Limb (tissue), 2 donors: ENCODE data around the gene PRRT4.

Experiments
- DNase-seq, 2 donors: peaks; one replicate each; pipeline ENCODE4 v3.0.0-alpha.2; 2016; ENCODE audit errors: extremely low spot score in 2 of 2

PRRT4 gene

GRCh38 chr7:128349466-128349825 lies 12.0 kb downstream of the PRRT4 start:
- DNase-seq, result no peak

GRCh38 chr7:128347647-128348097 lies 13.8 kb downstream of the PRRT4 start:
- peak; percentile 10 to 69 for DNase-seq

DNA sequence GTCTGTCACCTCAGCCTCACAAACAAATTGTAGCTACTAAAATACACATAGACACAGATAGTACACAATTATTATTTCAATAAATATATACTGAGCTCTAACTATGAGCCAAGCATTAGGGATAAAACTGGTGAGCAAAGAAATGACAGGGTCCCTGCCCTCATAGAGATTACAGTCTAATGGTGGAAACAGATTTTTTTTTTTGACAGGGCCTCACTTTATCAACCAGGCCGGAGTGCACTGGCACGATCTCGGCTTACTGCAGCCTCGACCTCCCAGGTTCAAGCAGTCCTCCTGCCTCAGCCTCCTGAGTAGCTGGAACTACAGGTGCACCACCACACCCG lies 17.1 kb downstream of the PRRT4 start:
- no peak for DNase-seq

DNA sequence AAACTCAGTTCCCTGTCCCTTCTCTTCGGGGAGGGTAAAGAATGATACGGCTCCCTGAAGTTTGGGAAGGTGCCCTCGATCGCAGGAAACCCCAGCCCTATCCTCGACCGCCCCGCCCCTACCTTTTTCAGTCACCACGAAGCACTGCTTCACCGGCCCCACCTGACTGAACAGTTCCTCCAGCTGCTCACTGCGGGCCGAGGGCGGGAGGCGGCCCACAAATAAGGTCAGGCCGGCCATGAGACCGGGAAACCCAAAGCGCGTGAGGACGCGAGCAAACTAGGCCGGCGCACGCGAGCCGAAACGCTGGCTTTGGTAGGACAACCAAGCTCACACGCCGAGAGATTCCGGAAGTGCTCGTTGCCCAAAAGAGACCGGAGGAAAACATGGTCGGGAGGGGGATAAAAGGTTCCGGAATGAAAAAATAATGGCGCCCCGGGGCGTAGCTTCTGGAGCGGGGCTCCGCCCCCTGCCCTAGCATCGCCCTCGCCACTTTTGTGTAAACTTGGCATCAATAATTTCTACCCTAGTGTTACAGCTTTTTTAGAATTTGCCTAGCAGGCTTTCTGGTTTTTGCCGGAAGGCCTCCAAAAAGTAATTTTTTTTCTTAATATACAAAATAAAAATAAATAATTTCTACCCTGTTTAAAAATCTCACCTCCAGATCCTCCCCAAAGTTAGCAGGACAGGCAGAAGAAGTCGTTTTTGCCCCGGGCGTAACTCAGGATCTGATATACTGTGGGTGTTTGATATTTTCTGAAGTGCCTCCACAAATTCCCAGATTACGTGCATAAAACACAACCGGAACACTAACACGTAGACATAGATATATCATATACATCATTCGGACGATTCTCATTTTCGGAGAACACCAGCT lies 17.7 kb downstream of the PRRT4 start, which contains the start of gene RBM28:
TSS of gene RBM28 (minus strand) at position 355 of the 877 bp plus-strand sequence. CDS start at position 240, 115 bp downstream.
- peak; percentile 91 to 92 for DNase-seq

GRCh38 chr7:128341733-128342132 lies 19.8 kb downstream of the PRRT4 start:
- DNase-seq, result no peak

DNA sequence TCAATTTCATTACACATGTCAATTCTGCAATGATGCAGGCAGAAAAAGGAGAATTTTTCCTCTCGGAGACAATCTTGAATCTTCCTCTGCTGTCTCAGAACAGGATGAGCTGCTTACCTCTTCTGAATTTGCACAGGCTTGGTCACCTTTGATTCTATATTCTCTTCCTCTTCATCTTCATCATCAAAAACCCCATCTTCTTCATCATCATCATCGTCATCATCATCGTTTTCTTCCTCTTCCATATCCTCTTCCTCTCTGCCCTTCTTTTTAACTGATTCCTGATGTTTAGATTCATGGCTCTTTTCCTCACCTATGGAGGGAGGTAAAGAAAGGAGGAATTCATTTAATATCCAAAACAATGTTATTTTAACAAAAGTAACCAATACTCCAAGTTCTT lies 25.8 kb downstream of the PRRT4 start:
- no peak for DNase-seq

DNA sequence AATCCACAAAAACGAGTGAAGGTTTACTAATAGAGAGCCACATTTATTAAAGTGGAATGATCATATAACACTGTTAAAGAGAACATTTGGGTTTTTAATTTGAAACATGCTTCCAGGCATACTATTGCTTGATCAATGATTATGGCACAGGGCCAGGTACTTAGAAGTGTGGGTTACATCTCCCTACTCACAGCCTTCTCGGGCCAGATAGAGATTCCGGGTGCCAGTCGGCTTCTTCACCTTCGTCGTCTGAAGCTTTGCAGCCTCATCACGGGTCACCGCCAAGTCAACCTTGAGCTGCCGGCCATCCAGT lies 37.2 kb downstream of the PRRT4 start:
- no peak for DNase-seq

DNA sequence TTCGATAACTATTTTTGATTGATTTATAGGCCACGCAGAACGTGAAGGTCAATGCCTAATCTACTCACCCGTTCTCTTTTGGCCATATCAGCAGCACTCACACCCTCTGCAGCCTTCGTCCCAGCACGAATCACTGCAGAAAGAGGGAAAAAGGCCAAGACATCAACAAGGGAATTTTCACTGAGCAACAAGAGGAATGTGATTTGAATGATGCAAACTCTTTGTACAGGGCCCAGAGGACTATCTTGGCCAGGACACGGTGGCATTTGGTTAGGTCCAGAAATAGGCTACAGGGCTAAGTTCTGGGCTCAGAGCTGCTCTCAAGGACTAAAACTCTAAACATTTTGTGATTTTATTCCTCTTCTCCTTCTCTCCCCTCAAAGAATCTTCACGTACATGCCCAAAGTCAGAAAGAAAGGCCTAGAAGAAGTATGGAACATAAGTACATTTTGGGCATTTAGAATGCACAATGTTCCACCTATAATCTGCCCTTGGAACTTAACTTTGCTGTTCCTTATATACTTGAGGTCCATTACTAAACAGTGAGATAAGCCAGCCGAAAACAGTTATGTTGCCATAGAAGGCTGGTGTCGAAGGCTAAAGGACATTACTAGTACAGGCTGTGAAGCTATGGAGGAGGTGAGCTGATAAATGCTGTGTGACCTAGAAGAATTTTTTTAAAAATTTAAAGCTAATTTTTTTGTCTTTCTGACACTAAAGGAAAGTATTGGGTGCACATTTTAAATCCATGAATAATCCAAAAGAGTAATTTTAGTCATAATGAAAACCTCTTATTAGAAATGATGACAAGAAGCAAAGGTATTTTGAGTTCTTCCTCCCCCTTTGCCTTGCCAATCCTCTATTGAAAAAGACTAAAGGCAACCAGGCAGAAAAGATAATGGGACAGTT lies 37.8 kb downstream of the PRRT4 start:
- no peak for DNase-seq

- no peak for DNase-seq
Measured at GRCh38 chr7:128323040-128323439, 38.5 kb downstream of the PRRT4 start.

- peak in 1 of 2 donors; percentile 13 for DNase-seq
Measured at GRCh38 chr7:128322040-128322643, 39.3 kb downstream of the PRRT4 start.

- no peak for DNase-seq
Measured at GRCh38 chr7:128321044-128321422, 40.5 kb downstream of the PRRT4 start.

GRCh38 chr7:128318691-128319090 lies 42.8 kb downstream of the PRRT4 start:
- no peak for DNase-seq

GRCh38 chr7:128311013-128311412 lies 50.5 kb downstream of the PRRT4 start:
- DNase-seq, result no peak

DNA sequence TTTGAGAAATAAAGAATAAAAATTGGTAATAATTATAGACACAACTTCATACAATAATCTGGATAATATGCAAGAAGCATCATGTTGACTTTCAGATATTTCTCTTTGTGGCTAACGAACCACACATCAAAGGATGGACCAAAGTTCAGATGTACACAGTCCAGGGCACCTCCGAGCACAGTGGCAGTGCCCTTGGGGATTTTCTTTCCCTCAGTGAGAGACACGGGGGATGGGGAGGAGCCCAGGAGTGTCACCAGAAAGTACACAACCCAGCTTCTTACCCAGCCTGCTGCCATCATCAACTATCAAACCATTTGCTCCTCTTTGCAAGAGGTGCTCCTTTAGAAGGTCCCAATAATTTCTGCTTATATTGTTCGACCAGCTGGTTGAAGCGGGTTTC lies 51.0 kb downstream of the PRRT4 start:
- no peak for DNase-seq

GRCh38 chr7:128309976-128310375 lies 51.5 kb downstream of the PRRT4 start:
- no peak for DNase-seq

DNA sequence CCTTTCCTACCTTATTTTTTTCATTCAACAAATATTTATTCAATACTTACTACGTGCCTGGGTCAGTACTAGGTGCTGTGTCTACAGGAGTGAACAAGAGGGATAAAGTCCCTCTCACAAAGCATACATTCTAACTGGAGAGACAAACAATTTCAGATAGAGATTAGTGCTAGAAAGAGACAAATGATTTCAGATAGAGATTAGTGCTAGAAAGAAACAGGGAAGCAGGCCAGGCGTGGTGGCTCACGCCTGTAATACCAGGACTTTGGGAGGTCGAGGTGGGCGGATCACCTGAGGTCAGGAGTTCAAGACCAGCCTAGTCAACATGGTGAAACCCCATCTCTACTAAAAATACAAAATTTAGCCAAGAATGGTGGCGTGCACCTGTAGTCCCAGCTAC lies 52.4 kb downstream of the PRRT4 start:
- no peak for DNase-seq

GRCh38 chr7:128307061-128307460 lies 54.4 kb downstream of the PRRT4 start:
- no peak for DNase-seq

- no peak for DNase-seq
Measured at GRCh38 chr7:128304212-128304611, 57.3 kb downstream of the PRRT4 start.

- DNase-seq, result no peak
Measured at GRCh38 chr7:128303643-128304042, 57.8 kb downstream of the PRRT4 start.

DNA sequence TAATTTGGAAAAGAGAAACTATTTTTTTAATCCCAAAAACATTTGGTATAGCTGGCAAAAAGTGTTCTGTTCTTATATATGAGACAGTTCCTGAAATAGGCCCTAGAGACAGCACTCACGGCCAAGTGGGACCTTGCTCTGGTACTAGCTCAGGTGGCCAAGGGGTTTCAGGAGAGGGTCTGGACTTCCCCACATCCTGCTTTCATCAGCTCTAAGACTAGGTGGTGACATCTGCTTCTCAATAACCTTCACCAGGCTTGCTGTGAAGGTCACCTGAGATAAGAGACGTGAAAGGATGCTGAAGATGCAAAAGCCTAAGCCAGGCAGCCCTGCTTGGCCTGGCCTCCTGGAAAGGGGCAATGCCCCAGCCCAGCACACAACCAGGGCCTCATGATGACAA lies 58.4 kb downstream of the PRRT4 start:
- DNase-seq, result no peak

DNA sequence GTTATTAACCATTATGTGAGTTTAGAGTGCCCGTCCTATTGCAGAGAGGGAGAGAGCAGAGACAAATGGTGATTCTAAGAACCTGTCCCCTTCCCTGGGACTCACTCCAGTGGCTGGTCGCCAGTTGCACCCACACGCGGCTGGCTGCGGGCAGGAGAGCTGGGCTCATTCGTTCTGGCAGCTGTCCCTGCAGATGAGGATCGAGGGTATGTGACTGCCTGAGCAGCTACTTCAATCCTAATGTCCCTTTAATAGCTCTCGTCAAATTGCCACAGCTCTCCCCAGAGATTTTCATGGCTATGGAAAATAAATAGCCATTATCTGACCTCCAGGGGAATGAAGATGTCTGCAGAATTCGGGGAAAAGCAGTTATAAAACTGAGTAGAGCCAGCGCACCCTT lies 59.4 kb downstream of the PRRT4 start:
- DNase-seq, result no peak
